ENCODE data around the gene FLOT1. TPM values are rescaled to one million over a fixed set of nuclear protein-coding genes. Genes with fewer than 3 reads are reported as not detected.

Gene FLOT1
- total RNA-seq, 2 experiments from 2014 or later: 66.7 to 108 TPM

- TF ChIP-seq CTCF (conservative IDR thresholded peaks at IDR 0.05; ENCODE audit: low read length): no peak
- TF ChIP-seq EZH2phosphoT487 (IDR thresholded peaks at IDR 0.05; ENCODE audit: borderline replicate concordance, low read depth, low read length): no peak
- Histone ChIP-seq H4K20me1 (ENCODE audit: insufficient read depth, low read length) (no peaks in the 10 kb centered on the region), H3K4me3 (ENCODE audit: low read depth, low read length, poor library complexity, severe bottlenecking) (no peak overlapping the region), H3K79me2 (ENCODE audit: insufficient read depth, low read depth, low read length) (no peaks in the 10 kb centered on the region), H3K9me2 (ENCODE audit: insufficient read depth, low read length) (no peaks in the 10 kb centered on the region), H2AFZ (ENCODE audit: low read length) (no peak overlapping the region), H3K9me3 (ENCODE audit: low read length) (no peaks in the 10 kb centered on the region), H3K4me2 (ENCODE audit: low read length) (no peak overlapping the region), H3K36me3 (ENCODE audit: insufficient read depth, low read length) (no peaks in the 10 kb centered on the region), H3K27ac (ENCODE audit: low read depth, low read length, poor library complexity, severe bottlenecking) (no peak overlapping the region), H3K4me1 (ENCODE audit: insufficient read depth, low read length, poor library complexity, severe bottlenecking) (peaks cover 8% of the 10 kb centered on the region)
- no TSS peak for BruUV-seq (replicated peaks)
- intact Hi-C loops (cut with micrococcal nuclease; ENCODE audit: unreplicated experiment): no loop called here
- DNase-seq (ENCODE audit: low spot score): no peak
- ChIA-PET POLR2A (interaction anchor here (0.6 kb wide), 1 partner anchor 689 kb away, joined by 3 read pairs; no protein-coding TSS in a partner anchor), CTCF (ENCODE audit: unreplicated experiment) (no interaction called here)
Measured at GRCh38 chr6:30768634-30769087, 26.2 kb upstream of the FLOT1 start.

GRCh38 chr6:30767944-30768301 is 25.4 kb upstream of the FLOT1 start:
- BruUV-seq (replicated peaks): no TSS peak
- H4K20me1 ChIP-seq (ENCODE audit: insufficient read depth, low read length): no peaks in the 10 kb centered on the region
- H3K4me3 ChIP-seq (ENCODE audit: low read depth, low read length, poor library complexity, severe bottlenecking): no peak overlapping the region
- DNase-seq (ENCODE audit: low spot score): no peak
- POLR2A ChIA-PET: interaction anchor here (0.7 kb wide), 1 partner anchor 52 kb away, joined by 3 read pairs; no protein-coding TSS in a partner anchor
- H3K9me3 ChIP-seq (ENCODE audit: low read length): no peaks in the 10 kb centered on the region
- no peak for TF ChIP-seq CTCF (conservative IDR thresholded peaks at IDR 0.05; ENCODE audit: low read length)
- peaks cover 8% of the 10 kb centered on the region for H3K4me1 ChIP-seq (ENCODE audit: insufficient read depth, low read length, poor library complexity, severe bottlenecking)
- no peaks in the 10 kb centered on the region for H3K36me3 ChIP-seq (ENCODE audit: insufficient read depth, low read length)
- intact Hi-C loops (cut with micrococcal nuclease; ENCODE audit: unreplicated experiment): no loop called here
- H2AFZ ChIP-seq (ENCODE audit: low read length): no peak overlapping the region
- H3K79me2 ChIP-seq (ENCODE audit: insufficient read depth, low read depth, low read length): no peaks in the 10 kb centered on the region
- CTCF ChIA-PET (ENCODE audit: unreplicated experiment): no interaction called here
- no peaks in the 10 kb centered on the region for H3K9me2 ChIP-seq (ENCODE audit: insufficient read depth, low read length)
- no peak overlapping the region for H3K4me2 ChIP-seq (ENCODE audit: low read length)
- no peak overlapping the region for H3K27ac ChIP-seq (ENCODE audit: low read depth, low read length, poor library complexity, severe bottlenecking)

GRCh38 chr6:30767158-30767943 is 24.9 kb upstream of the FLOT1 start:
- no peak for TF ChIP-seq CTCF (conservative IDR thresholded peaks at IDR 0.05; ENCODE audit: low read length)
- no TSS peak for BruUV-seq (replicated peaks)
- intact Hi-C loops (cut with micrococcal nuclease; ENCODE audit: unreplicated experiment): no loop called here
- Histone ChIP-seq H3K4me1 (ENCODE audit: insufficient read depth, low read length, poor library complexity, severe bottlenecking) (peaks cover 8% of the 10 kb centered on the region), H3K9me3 (ENCODE audit: low read length) (no peaks in the 10 kb centered on the region), H3K9me2 (ENCODE audit: insufficient read depth, low read length) (no peaks in the 10 kb centered on the region), H4K20me1 (ENCODE audit: insufficient read depth, low read length) (no peaks in the 10 kb centered on the region), H3K27ac (ENCODE audit: low read depth, low read length, poor library complexity, severe bottlenecking) (no peak overlapping the region), H2AFZ (ENCODE audit: low read length) (no peak overlapping the region), H3K4me3 (ENCODE audit: low read depth, low read length, poor library complexity, severe bottlenecking) (no peak overlapping the region), H3K79me2 (ENCODE audit: insufficient read depth, low read depth, low read length) (no peaks in the 10 kb centered on the region), H3K36me3 (ENCODE audit: insufficient read depth, low read length) (no peaks in the 10 kb centered on the region), H3K4me2 (ENCODE audit: low read length) (no peak overlapping the region)
- no peak for DNase-seq (ENCODE audit: low spot score)
- ChIA-PET POLR2A (interaction anchor here (0.5 to 0.7 kb wide), 2 partner anchors 13 to 53 kb away, joined by 3 to 4 read pairs; no protein-coding TSS in a partner anchor), CTCF (ENCODE audit: unreplicated experiment) (no interaction called here)
